Ovary (tissue), 3 donors: ENCODE data around the gene PSMD1.

Experiments
- CTCF ChIP-seq, 3 donors: fragments of 450-650 bp in 2 of 3; fragments of 200-600 bp in 1 of 3; IDR thresholded peaks; one replicate each; pipeline versions ENCODE4 v1.5.1 to v1.8.0; 2016 to 2022; ENCODE audit warnings: antibody characterized with exemption in 3 of 3, mild to moderate bottlenecking in 1 of 3
- POLR2A ChIP-seq: fragments of 450-650 bp; IDR thresholded peaks from one replicate; pipeline ENCODE4 v1.6.1; 2017; ENCODE audit warnings: antibody characterized with exemption, mild to moderate bottlenecking, moderate library complexity
- donor health status: DM: no; HTN: no; CAD: no.

GRCh38 chr2:231039294-231039664, 17.4 kb upstream of the PSMD1 start:
- TF ChIP-seq CTCF (IDR thresholded peaks at IDR 0.05): no peak
- TF ChIP-seq POLR2A: no peak
